VCaP (cell line): ENCODE results near the gene PCSK4.

Experiments
- H3K27ac ChIP-seq: fragments of 450-650 bp; 2 replicates; pipeline ENCODE4 v1.5.1; 2017
- TF ChIP-seq, protein P1 (sequence below): fragments of 450-650 bp; conservative IDR thresholded peaks from 2 replicates; pipeline ENCODE4 v1.5.1; 2017; ENCODE audit warnings: mild to moderate bottlenecking, moderate library complexity

Gene PCSK4

DNA sequence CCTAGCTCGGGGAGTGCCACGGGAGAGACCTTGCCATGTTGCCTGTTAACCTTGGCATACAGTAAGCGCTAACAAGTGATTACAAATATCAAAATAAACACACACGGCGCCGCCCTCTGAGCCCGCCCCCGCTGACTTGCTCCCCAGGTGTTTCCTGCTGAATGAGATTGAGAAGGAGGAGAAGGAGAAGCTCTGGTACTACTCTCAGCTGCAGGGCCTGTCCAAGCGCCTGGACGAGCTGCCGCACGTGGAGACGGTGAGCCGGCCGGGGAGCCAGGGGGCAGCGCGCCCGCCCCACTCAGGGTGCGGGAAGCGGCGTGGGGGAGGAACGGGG lies 35.2 kb downstream of the PCSK4 start:
- H3K27ac ChIP-seq, result peak overlapping the region; percentile 55
- TF ChIP-seq, protein P1, sequence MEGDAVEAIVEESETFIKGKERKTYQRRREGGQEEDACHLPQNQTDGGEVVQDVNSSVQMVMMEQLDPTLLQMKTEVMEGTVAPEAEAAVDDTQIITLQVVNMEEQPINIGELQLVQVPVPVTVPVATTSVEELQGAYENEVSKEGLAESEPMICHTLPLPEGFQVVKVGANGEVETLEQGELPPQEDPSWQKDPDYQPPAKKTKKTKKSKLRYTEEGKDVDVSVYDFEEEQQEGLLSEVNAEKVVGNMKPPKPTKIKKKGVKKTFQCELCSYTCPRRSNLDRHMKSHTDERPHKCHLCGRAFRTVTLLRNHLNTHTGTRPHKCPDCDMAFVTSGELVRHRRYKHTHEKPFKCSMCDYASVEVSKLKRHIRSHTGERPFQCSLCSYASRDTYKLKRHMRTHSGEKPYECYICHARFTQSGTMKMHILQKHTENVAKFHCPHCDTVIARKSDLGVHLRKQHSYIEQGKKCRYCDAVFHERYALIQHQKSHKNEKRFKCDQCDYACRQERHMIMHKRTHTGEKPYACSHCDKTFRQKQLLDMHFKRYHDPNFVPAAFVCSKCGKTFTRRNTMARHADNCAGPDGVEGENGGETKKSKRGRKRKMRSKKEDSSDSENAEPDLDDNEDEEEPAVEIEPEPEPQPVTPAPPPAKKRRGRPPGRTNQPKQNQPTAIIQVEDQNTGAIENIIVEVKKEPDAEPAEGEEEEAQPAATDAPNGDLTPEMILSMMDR, result no peak

DNA sequence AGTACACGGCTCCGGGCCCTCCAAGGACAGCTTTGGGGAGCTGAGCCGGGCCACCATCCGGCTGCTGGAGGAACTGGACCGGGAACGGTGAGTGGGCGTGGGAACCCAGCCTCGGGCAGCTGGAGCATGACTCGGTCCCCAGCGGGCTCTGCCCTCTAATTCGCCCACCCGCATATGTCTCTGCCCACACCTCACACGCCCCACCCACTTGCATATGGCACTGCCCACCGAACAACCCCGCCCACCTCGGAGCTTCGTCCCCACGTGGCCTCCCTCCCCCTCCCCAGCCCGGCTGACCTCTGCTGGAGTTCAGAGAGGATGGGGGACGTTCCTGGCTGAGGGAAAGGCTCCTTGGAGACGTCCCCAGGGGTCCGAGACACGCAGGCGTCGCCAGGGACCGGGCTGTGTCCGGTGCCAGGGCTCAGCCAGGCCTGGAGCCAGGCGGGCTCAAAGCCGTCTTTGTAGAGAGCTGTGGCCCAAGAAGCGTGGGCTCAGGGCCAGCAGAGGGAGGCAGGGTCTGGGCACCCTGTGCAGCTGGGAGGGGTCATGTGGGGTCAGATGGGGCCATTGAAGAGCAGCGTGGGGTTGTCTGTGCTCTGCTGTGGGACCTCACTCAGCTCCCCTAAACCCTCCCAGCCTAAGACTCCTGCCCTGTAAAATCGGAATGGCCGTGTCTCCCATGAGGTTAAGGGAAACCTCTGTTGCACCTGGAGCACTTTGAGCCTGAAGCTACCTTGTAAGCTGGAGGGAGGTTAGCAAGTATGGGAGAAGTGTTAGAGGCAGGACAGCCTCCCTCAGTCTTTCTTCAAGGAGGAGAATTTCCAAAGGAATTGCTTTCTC lies 36.4 kb downstream of the PCSK4 start:
- H3K27ac ChIP-seq, result no peak overlapping the region

DNA sequence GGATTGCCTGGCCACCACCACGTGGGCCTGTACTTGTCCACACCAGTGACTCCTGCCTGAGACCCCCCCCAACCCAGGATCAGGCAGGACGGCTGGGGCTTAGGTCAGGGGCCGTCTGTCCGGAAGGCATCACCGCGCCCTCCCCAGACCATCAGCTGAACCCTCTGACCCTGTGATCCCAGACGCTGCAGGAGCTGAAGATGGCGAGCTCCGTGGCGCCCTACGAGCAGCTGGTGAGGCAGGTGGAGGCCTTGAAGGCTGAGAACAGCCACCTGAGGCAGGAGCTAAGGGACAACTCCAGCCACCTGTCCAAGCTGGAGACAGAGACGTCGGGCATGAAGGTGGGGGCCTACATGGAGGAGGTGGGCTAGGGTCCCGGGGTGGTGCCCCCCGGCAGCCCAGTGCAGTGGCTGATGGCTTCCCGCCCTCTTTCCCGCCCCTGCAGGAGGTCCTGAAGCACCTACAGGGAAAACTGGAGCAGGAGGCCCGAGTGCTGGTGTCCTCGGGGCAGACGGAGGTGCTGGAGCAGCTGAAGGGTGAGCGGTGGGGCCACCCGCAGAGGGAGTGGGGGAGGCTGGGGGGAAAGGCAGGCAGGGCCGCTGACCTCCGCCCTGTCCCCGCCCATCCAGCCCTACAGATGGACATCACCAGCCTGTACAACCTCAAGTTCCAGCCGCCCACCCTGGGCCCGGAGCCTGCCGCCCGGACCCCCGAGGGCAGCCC lies 37.2 kb downstream of the PCSK4 start:
- TF ChIP-seq, protein P1, result no peak
- no peak overlapping the region for H3K27ac ChIP-seq

More for the DNA sequence above, 36.4 kb downstream of the PCSK4 start:
- TF ChIP-seq, protein P1, result no peak

DNA sequence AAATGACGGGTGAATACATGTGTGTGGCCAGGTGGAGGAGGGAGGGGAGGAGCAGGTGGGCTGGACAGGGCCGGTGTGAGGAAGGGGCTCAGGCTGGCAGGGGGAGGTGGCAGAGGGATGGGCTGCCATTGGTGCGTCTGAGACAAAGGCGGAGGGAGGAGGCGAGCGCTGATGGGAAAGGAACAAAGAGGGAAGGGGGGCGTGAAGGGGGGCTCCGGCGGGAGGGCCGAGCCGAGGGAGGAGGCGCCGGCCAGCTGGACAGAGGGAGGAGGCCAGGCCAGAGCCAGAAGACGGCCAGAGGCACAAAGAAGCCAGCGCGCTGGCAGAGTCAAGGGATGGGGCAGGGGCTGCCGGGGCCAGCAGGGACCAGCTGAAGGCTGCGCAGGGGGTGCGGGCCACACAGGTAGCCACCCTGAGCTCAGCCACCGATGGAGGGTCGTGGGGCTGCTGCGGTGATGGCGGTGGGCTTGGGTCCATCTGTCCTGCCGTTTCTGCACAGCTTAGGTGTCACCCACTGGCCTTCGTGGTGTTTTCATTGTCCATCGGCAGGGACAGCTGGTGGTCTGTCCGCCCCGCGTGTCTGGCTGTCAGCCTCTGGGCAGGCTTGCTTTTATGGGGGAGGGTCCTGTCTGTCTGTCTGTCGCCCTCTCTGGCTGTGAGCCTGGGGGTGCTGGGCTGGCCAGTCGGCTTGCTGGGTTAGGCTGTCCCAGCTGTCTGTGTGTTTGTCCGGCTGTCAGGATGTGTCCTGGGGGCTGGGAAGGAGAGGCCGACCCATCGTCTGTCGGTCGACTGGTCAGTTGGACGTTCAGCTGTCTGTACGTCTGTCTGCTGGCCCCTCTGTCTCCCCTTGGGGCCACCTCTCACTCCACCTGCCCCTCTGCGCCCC lies 38.0 kb downstream of the PCSK4 start:
- H3K27ac ChIP-seq, result no peak overlapping the region
- TF ChIP-seq, protein P1, result no peak

DNA sequence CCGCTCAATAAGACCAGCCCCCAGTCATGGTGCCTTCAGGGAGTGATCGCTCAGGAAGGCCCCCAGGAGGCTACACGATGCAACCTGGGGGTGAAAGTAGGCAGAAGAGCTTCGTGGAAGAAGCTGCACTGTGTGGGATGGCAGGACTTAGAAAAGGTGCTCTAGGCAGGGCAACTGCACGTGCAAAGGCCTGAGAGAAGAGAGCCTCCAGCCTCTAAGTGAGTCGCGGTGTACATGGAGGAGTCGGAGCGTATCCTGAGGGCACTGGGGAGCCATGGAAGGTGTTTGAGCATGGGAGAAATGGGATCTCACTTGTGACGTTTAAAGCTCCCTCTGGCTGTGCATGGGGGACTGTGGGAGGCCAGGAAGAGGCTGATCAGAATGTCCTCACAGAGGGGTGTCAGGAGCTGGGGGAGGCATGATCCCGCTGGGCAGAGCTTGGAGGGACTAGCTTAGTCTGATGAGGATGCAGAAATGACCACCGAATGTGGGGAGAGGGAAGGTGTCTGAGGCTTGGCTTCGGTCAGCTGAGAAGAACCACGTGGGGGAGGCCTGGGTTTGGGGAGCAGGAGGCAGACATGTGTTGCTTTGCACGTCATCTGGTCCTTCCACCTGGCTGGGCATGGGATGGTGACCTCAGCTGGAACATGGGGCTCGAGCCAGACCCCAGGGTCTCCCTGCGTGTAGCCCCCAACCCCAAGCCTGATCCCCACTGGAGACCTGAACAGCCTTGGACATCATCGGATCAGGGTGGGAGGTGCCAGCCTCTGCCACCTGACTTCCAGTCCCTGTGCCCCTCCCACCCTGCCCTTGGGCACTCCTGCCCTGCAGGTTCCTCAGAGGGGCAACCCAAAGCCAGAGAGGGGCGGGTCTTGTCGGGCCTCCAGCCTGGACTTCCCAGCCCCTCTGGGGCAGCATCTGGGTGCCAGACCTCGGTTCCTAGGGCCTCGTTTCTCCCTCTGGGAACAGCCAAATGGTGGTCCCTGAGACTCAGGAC lies 39.1 kb downstream of the PCSK4 start:
- TF ChIP-seq, protein P1, result no peak
- no peak overlapping the region for H3K27ac ChIP-seq

DNA sequence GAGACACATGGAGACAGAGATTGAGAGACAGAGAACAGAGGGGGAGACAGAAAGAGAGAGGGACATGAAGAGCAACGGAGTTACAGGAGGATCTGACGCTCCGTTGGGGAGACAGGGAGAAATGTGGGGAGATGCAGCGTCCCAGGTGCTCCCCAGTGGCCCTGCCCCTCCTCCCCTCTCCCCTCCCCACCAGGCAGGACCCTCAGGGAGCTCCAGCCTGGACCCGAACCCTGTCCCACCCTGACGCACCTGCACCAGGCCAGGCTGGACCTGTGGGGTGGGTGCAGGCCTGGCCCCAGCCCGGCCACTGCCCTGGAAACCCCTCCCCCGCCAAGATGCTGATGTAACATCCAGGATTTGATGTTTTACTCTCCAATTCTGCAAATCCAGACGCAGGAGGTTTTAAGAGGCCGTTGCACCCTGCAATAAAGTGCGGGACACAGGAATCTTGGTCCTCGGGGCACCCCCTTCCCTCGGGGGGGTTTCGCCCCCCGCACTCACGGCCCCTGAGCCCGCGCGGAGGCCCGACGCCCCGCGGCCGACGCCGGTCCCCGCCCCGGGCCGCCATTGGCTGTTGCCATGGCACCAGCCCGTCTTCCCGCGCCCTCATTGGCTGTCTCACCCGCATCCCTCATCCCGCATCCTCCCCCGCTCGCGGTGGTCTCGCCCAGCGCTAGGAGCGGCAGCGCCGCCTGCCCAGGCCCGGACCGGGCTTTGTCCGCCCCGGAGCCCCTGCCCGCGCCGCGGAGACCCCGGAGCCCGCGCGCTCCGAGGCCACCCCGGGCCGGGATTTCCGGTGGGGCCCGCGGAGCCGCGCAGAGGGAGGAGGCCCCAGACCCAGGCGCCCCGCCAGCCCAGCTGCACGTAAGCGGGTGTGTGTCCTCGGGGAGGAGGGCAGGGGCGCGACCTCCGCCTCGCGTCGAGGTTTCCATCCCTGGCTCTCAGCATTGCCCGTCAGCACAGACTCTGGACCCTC lies 40.4 kb downstream of the PCSK4 start, which contains the start of gene APC2:
APC2 (plus strand) TSS at position 655 of the 976 bp plus-strand sequence. CDS start 2,881 bp downstream, outside the sequence.
- TF ChIP-seq, protein P1, result no peak
- H3K27ac ChIP-seq, result no peak within 1 kb of the TSS
